HG03103 (cell line): Measurements from ENCODE around the gene ELOVL6.

Experiments
- ATAC-seq: cut with Tn5 transposase; IDR thresholded peaks from one replicate; pipeline ENCODE4 v1.9.1; 2021; ENCODE audit warnings: low read depth; ENCODE audit not compliant: unreplicated experiment

Gene ELOVL6

GRCh38 chr4:110130576-110131358 lies 67.6 kb downstream of the ELOVL6 start:
- ATAC-seq, result no peak

GRCh38 chr4:110129544-110129943 lies 68.9 kb downstream of the ELOVL6 start:
- ATAC-seq, result no peak

GRCh38 chr4:110128472-110128919 lies 69.9 kb downstream of the ELOVL6 start:
- no peak for ATAC-seq

GRCh38 chr4:110128029-110128428 lies 70.4 kb downstream of the ELOVL6 start:
- ATAC-seq, result no peak

GRCh38 chr4:110124711-110125110 lies 73.7 kb downstream of the ELOVL6 start:
- ATAC-seq, result no peak

GRCh38 chr4:110122201-110122600 lies 76.2 kb downstream of the ELOVL6 start:
- no peak for ATAC-seq

GRCh38 chr4:110120506-110120905 lies 77.9 kb downstream of the ELOVL6 start:
- ATAC-seq, result no peak

GRCh38 chr4:110119880-110120279 lies 78.5 kb downstream of the ELOVL6 start:
- no peak for ATAC-seq

- ATAC-seq, result no peak
These were observed 79.1 kb downstream of the ELOVL6 start for GRCh38 chr4:110119337-110119736.

GRCh38 chr4:110112056-110112455 lies 86.4 kb downstream of the ELOVL6 start:
- no peak for ATAC-seq

GRCh38 chr4:110109455-110109854 lies 89.0 kb downstream of the ELOVL6 start:
- no peak for ATAC-seq

GRCh38 chr4:110108960-110109359 lies 89.5 kb downstream of the ELOVL6 start:
- ATAC-seq, result no peak

- peak; percentile 92 for ATAC-seq
These were observed 90.0 kb downstream of the ELOVL6 start for GRCh38 chr4:110108422-110108821.

- no peak for ATAC-seq
These were observed 90.5 kb downstream of the ELOVL6 start for GRCh38 chr4:110107866-110108265.

GRCh38 chr4:110106931-110107296 lies 91.5 kb downstream of the ELOVL6 start:
- peak; percentile 53 for ATAC-seq

- no peak for ATAC-seq
These were observed 93.8 kb downstream of the ELOVL6 start for GRCh38 chr4:110104661-110105060.

GRCh38 chr4:110099638-110100037 lies 98.8 kb downstream of the ELOVL6 start:
- ATAC-seq, result no peak

- no peak for ATAC-seq
These were observed 102.0 kb downstream of the ELOVL6 start for GRCh38 chr4:110096405-110096804.

- ATAC-seq, result no peak
These were observed 105.8 kb downstream of the ELOVL6 start for GRCh38 chr4:110092646-110093045.

- ATAC-seq, result no peak
These were observed 106.8 kb downstream of the ELOVL6 start for GRCh38 chr4:110091434-110092140.

GRCh38 chr4:110088670-110089069 lies 109.7 kb downstream of the ELOVL6 start:
- no peak for ATAC-seq
